ENCODE data around the gene NAA80.

The NAA80 gene

DNA sequence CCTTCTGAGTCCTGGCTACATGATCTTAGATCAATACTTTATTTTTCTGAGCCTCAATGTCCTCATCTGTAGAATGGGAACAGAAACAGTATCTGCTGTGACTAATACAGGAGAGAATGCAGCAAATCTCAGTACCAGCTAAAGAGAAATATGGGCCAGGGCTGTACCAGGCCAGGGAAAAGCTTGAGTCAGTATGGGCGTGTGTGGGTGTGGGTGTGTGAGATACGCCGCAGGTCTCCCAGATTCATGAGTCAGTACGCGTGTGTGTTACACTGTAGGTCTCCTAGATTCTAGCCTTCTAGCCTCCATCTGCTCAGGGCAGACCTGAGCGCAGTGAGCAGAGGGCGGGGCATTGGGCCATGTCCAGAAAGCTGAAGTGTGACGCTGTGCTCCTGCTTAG, 48.0 kb downstream of the NAA80 start:
- H3K9me2 ChIP-seq (replicated peaks; ENCODE audit: low read depth, low read length): no peaks in the 10 kb centered on the region
- H3K79me2 ChIP-seq (ENCODE audit: insufficient read depth, low read length): peaks cover 75% of the 10 kb centered on the region
- peaks cover 78% of the 10 kb centered on the region; the same call in 1 of the 2 replicates for H3K36me3 ChIP-seq (ENCODE audit: insufficient read depth, low read length)
- peaks cover 10% of the 10 kb centered on the region for H3K4me1 ChIP-seq (ENCODE audit: insufficient read depth, low read length, poor library complexity, severe bottlenecking)
- no peak overlapping the region for H3K4me3 ChIP-seq (ENCODE audit: low read length, poor library complexity, severe bottlenecking)
- no peak overlapping the region for H3K9ac ChIP-seq (ENCODE audit: low read depth, low read length, poor library complexity, severe bottlenecking)
- H4K20me1 ChIP-seq (ENCODE audit: insufficient read depth, low read length, poor library complexity, severe bottlenecking): peaks cover 67% of the 10 kb centered on the region
- H3K9me3 ChIP-seq (ENCODE audit: insufficient read depth, low read depth, low read length): no peaks in the 10 kb centered on the region
- no peak overlapping the region for H2AFZ ChIP-seq (ENCODE audit: low read length)
- H3K4me2 ChIP-seq (ENCODE audit: low read depth, low read length, poor library complexity, severe bottlenecking): no peak overlapping the region
- TF ChIP-seq, protein P1, sequence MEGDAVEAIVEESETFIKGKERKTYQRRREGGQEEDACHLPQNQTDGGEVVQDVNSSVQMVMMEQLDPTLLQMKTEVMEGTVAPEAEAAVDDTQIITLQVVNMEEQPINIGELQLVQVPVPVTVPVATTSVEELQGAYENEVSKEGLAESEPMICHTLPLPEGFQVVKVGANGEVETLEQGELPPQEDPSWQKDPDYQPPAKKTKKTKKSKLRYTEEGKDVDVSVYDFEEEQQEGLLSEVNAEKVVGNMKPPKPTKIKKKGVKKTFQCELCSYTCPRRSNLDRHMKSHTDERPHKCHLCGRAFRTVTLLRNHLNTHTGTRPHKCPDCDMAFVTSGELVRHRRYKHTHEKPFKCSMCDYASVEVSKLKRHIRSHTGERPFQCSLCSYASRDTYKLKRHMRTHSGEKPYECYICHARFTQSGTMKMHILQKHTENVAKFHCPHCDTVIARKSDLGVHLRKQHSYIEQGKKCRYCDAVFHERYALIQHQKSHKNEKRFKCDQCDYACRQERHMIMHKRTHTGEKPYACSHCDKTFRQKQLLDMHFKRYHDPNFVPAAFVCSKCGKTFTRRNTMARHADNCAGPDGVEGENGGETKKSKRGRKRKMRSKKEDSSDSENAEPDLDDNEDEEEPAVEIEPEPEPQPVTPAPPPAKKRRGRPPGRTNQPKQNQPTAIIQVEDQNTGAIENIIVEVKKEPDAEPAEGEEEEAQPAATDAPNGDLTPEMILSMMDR (conservative IDR thresholded peaks at IDR 0.05; ENCODE audit: low read length): no peak
- TF ChIP-seq EZH2phosphoT487 (IDR thresholded peaks at IDR 0.05; ENCODE audit: borderline replicate concordance): no peak
- no peaks in the 10 kb centered on the region for H3K27me3 ChIP-seq (ENCODE audit: insufficient read depth, low read length, poor library complexity, severe bottlenecking)
- no peaks in the 10 kb centered on the region for H3F3A ChIP-seq (ENCODE audit: low read depth)

DNA sequence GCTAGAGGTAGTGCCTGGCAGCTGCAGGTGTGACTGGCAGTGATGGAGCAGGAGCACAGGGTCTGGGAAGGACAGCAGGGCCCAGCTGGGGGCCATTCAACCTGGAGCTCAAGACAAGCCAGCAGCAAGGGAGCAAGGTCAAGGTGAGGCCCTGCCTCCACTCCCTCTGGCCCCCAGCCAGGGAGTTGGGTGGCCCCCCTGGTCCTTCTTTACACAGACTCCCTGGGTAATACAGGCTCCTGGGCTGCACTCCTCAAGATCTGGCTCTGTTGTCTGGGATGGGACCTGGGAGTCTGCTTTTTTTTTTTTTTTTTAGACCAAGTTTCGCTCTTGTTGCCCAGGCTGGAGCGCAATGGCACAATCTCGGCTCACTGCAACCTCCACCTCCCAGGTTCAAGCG, 48.7 kb downstream of the NAA80 start:
- no peak for TF ChIP-seq EZH2phosphoT487 (IDR thresholded peaks at IDR 0.05; ENCODE audit: borderline replicate concordance)
- TF ChIP-seq, protein P1 (conservative IDR thresholded peaks at IDR 0.05; ENCODE audit: low read length): no peak
- Histone ChIP-seq H3K9me2 (replicated peaks; ENCODE audit: low read depth, low read length) (no peaks in the 10 kb centered on the region), H3K4me2 (ENCODE audit: low read depth, low read length, poor library complexity, severe bottlenecking) (no peak overlapping the region), H3K27me3 (ENCODE audit: insufficient read depth, low read length, poor library complexity, severe bottlenecking) (no peaks in the 10 kb centered on the region), H4K20me1 (ENCODE audit: insufficient read depth, low read length, poor library complexity, severe bottlenecking) (peaks cover 72% of the 10 kb centered on the region), H3K79me2 (ENCODE audit: insufficient read depth, low read length) (peaks cover 82% of the 10 kb centered on the region), H3K4me1 (ENCODE audit: insufficient read depth, low read length, poor library complexity, severe bottlenecking) (peaks cover 16% of the 10 kb centered on the region), H3K4me3 (ENCODE audit: low read length, poor library complexity, severe bottlenecking) (no peak overlapping the region), H3F3A (ENCODE audit: low read depth) (no peaks in the 10 kb centered on the region), H3K9ac (ENCODE audit: low read depth, low read length, poor library complexity, severe bottlenecking) (no peak overlapping the region), H3K36me3 (ENCODE audit: insufficient read depth, low read length) (peaks cover 73% of the 10 kb centered on the region; the same call in 1 of the 2 replicates), H2AFZ (ENCODE audit: low read length) (no peak overlapping the region), H3K9me3 (ENCODE audit: insufficient read depth, low read depth, low read length) (no peaks in the 10 kb centered on the region)

DNA sequence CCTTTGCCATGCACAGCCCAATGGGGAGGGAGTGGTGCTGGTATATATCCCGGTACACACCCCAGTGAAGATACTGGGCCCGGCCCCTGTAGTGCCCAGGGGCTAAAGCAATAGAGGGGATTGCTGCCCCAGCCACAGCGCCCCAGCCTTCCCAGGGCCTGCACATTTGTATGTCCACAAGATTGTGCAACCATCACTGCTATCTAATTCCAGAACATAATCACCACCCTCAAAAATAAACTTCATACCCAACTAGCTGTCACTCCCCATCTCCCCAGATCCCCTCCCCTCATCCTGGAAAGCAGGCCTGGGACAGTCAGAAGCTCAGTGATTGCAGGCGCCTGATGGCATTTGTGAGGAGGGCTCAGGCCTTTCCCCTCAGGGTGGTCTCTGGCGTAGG, 49.7 kb downstream of the NAA80 start:
- Histone ChIP-seq H3K36me3 (ENCODE audit: insufficient read depth, low read length) (peaks cover 63% of the 10 kb centered on the region; the same call in 1 of the 2 replicates), H3K79me2 (ENCODE audit: insufficient read depth, low read length) (peaks cover 90% of the 10 kb centered on the region), H3K9me2 (replicated peaks; ENCODE audit: low read depth, low read length) (no peaks in the 10 kb centered on the region), H3K27me3 (ENCODE audit: insufficient read depth, low read length, poor library complexity, severe bottlenecking) (no peaks in the 10 kb centered on the region), H3K4me3 (ENCODE audit: low read length, poor library complexity, severe bottlenecking) (no peak overlapping the region), H3K4me1 (ENCODE audit: insufficient read depth, low read length, poor library complexity, severe bottlenecking) (peaks cover 20% of the 10 kb centered on the region), H3K9ac (ENCODE audit: low read depth, low read length, poor library complexity, severe bottlenecking) (no peak overlapping the region), H3K4me2 (ENCODE audit: low read depth, low read length, poor library complexity, severe bottlenecking) (no peak overlapping the region), H3K9me3 (ENCODE audit: insufficient read depth, low read depth, low read length) (no peaks in the 10 kb centered on the region), H3F3A (ENCODE audit: low read depth) (no peaks in the 10 kb centered on the region), H2AFZ (ENCODE audit: low read length) (no peak overlapping the region), H4K20me1 (ENCODE audit: insufficient read depth, low read length, poor library complexity, severe bottlenecking) (peaks cover 80% of the 10 kb centered on the region)
- TF ChIP-seq, protein P1 (conservative IDR thresholded peaks at IDR 0.05; ENCODE audit: low read length): no peak
- TF ChIP-seq EZH2phosphoT487 (IDR thresholded peaks at IDR 0.05; ENCODE audit: borderline replicate concordance): no peak

Data from Loucy (cell line).